Ishikawa (cell line): ENCODE results near the gene WNT8B.

Source experiments
- EGR1 ChIP-seq: IDR thresholded peaks from 2 replicates; pipeline ENCODE4 v1.6.1; 2012
- EP300 ChIP-seq: IDR thresholded peaks from 2 replicates; pipeline ENCODE4 v1.6.1; 2012; ENCODE audit warnings: borderline replicate concordance
- MAX ChIP-seq: IDR thresholded peaks from 2 replicates; pipeline ENCODE4 v1.6.1; 2012
- NFIC ChIP-seq: IDR thresholded peaks from 2 replicates; pipeline ENCODE4 v1.6.1; 2012
- REST ChIP-seq: IDR thresholded peaks from 2 replicates; pipeline ENCODE4 v1.6.1; 2012; ENCODE audit warnings: low read depth, mild to moderate bottlenecking
- YY1 ChIP-seq: IDR thresholded peaks from 2 replicates; pipeline ENCODE4 v1.6.1; 2012; ENCODE audit warnings: low read depth
- ZBTB7A ChIP-seq: IDR thresholded peaks from 2 replicates; pipeline ENCODE4 v1.6.1; 2012; ENCODE audit warnings: low read depth

- TF ChIP-seq MAX (no peak), ZBTB7A (no peak), NFIC (no peak), YY1 (no peak), REST (no peak), EGR1 (no peak), EP300 (no peak)
Observed at GRCh38 chr10:100438674-100439315, 24.0 kb upstream of the WNT8B start.
